Endothelial cell of umbilical vein (primary cell): ENCODE results near the gene WDR41.

ENCODE experiments used
- CTCF ChIP-seq, 2 donors: IDR thresholded peaks; 1 replicate in 1 of 2; 2 replicates in 1 of 2; pipeline ENCODE4 v1.5.1; 2011; ENCODE audit warnings: low read length in 2 of 2, mild to moderate bottlenecking in 2 of 2, moderate library complexity in 2 of 2, control low read depth in 1 of 2, inconsistent platforms in 1 of 2, low read depth in 1 of 2; ENCODE audit not compliant: insufficient read depth in 1 of 2; ENCODE audit errors: extremely low read depth in 1 of 2
- EZH2 ChIP-seq: IDR thresholded peaks from 2 replicates; pipeline ENCODE4 v1.6.1; 2012; ENCODE audit warnings: borderline replicate concordance, low read depth, mild to moderate bottlenecking, moderate library complexity, low read length, inconsistent platforms; ENCODE audit not compliant: severe bottlenecking
- MAX ChIP-seq: IDR thresholded peaks from 2 replicates; pipeline ENCODE4 v1.6.1; 2011; ENCODE audit not compliant: insufficient read depth, insufficient read length
- POLR2AphosphoS5 ChIP-seq: IDR thresholded peaks from 2 replicates; pipeline ENCODE4 v1.6.1; 2012; ENCODE audit warnings: low read depth, mild to moderate bottlenecking, control low read depth, low read length, moderate library complexity; ENCODE audit not compliant: insufficient read depth

- no peak for TF ChIP-seq CTCF (IDR thresholded peaks at IDR 0.05; ENCODE audit: extremely low read depth in 1 of 2, insufficient read depth in 1 of 2, low read depth in 1 of 2, low read length in 2 of 2)
- no peak for TF ChIP-seq POLR2AphosphoS5
- TF ChIP-seq MAX, result no peak
- no peak for TF ChIP-seq EZH2
These were observed 61.4 kb downstream of the WDR41 start for GRCh38 chr5:77430726-77431125.
